GM19099 (cell line): ENCODE measurements around the gene MZB1.

ENCODE experiments used
- POLR2A ChIP-seq: IDR thresholded peaks from 3 replicates; pipeline ENCODE4 v1.6.1; 2011; ENCODE audit warnings: low read depth; ENCODE audit not compliant: insufficient read length; ENCODE audit errors: extremely low read depth

Gene MZB1

GRCh38 chr5:139376364-139376763, 13.3 kb downstream of the MZB1 start:
- TF ChIP-seq POLR2A, result no peak

GRCh38 chr5:139374909-139375308, 14.8 kb downstream of the MZB1 start:
- no peak for TF ChIP-seq POLR2A

GRCh38 chr5:139371482-139372435, 18.0 kb downstream of the MZB1 start:
- TF ChIP-seq POLR2A, result no peak

GRCh38 chr5:139369181-139369580, 20.5 kb downstream of the MZB1 start:
- no peak for TF ChIP-seq POLR2A

- no peak for TF ChIP-seq POLR2A
Measured at GRCh38 chr5:139368613-139369012, 21.1 kb downstream of the MZB1 start.

GRCh38 chr5:139364466-139364865, 25.2 kb downstream of the MZB1 start:
- TF ChIP-seq POLR2A, result no peak

GRCh38 chr5:139363937-139364336, 25.8 kb downstream of the MZB1 start:
- TF ChIP-seq POLR2A, result no peak

GRCh38 chr5:139361835-139362429, 27.8 kb downstream of the MZB1 start:
- no peak for TF ChIP-seq POLR2A

GRCh38 chr5:139360384-139360783, 29.3 kb downstream of the MZB1 start:
- TF ChIP-seq POLR2A, result no peak

GRCh38 chr5:139358064-139358463, 31.6 kb downstream of the MZB1 start:
- no peak for TF ChIP-seq POLR2A

GRCh38 chr5:139354186-139354585, 35.5 kb downstream of the MZB1 start:
- no peak for TF ChIP-seq POLR2A

GRCh38 chr5:139344177-139344576, 45.5 kb downstream of the MZB1 start:
- no peak for TF ChIP-seq POLR2A

- no peak for TF ChIP-seq POLR2A
Measured at GRCh38 chr5:139343476-139343875, 46.2 kb downstream of the MZB1 start.

GRCh38 chr5:139342423-139342723, 47.3 kb downstream of the MZB1 start:
- TF ChIP-seq POLR2A, result no peak

GRCh38 chr5:139341689-139342422, 47.9 kb downstream of the MZB1 start, which contains the start of gene PAIP2:
PAIP2 (plus strand) TSS chr5:139341854; CDS start chr5:139363785, 21,931 bp downstream.
- TF ChIP-seq POLR2A, result peak; percentile 79
